H1 (cell line): ENCODE data around the gene SMAD1. TPM values are rescaled to one million over a fixed set of nuclear protein-coding genes. Genes with fewer than 3 reads are reported as not detected.

ENCODE experiments used
- CTCF ChIA-PET: fragments of 300-600 bp; sonication (Branson Sonifier 250); formaldehyde crosslinking; loops from one replicate; lab custom pipeline; 2021; ENCODE audit not compliant: partially characterized antibody; lab: Charles Lee
- POLR2A ChIA-PET: fragments of 300-600 bp; sonication (Branson Sonifier 250); formaldehyde crosslinking; loops from one replicate; lab custom pipeline; 2021; ENCODE audit warnings: inconsistent platforms; ENCODE audit not compliant: partially characterized antibody; lab: Charles Lee
- DNase-seq, 2 experiments: peaks; one replicate each; pipeline versions ENCODE4 v3.0.0 to v3.0.0-alpha.2; 2010 to 2022; ENCODE audit warnings: low spot score in 2 of 2, low read depth in 1 of 2, mixed read lengths in 1 of 2
- FAIRE-seq: peaks from 2 replicates; lab custom pipeline; 2011; peaks lifted over from hg19 to GRCh38; lab: Jason Lieb, UNC
- H2AFZ ChIP-seq: 2 replicates; pipeline ENCODE4 v1.8.1; 2012; ENCODE audit warnings: low read length, inconsistent platforms
- H2AK5ac ChIP-seq: 2 replicates; pipeline ENCODE4 v1.6.1; 2013; ENCODE audit warnings: low read depth, low read length
- H2BK120ac ChIP-seq: replicated peaks from 2 replicates; pipeline ENCODE3; 2013; ENCODE audit warnings: low read depth, low read length, inconsistent platforms
- H2BK12ac ChIP-seq: 2 replicates; pipeline ENCODE4 v1.6.1; 2013; ENCODE audit warnings: low read depth, low read length
- H2BK15ac ChIP-seq: 2 replicates; pipeline ENCODE4 v1.6.1; 2013; ENCODE audit warnings: low read length
- H2BK20ac ChIP-seq: 2 replicates; pipeline ENCODE4 v1.6.1; 2013; ENCODE audit warnings: low read length
- H2BK5ac ChIP-seq: 2 replicates; pipeline ENCODE4 v1.6.1; 2013; ENCODE audit warnings: low read depth, low read length
- H3K14ac ChIP-seq: 2 replicates; pipeline ENCODE4 v1.6.1; 2013; ENCODE audit warnings: inconsistent platforms; ENCODE audit not compliant: insufficient read length
- H3K18ac ChIP-seq: 2 replicates; pipeline ENCODE4 v1.6.1; 2013; ENCODE audit warnings: low read length; ENCODE audit errors: extremely low read depth
- H3K23ac ChIP-seq: 2 replicates; pipeline ENCODE4 v1.6.1; 2013; ENCODE audit warnings: inconsistent platforms; ENCODE audit not compliant: insufficient read length
- H3K23me2 ChIP-seq: 2 replicates; pipeline ENCODE4 v1.6.1; 2013; ENCODE audit warnings: low read depth, low read length
- H3K27ac ChIP-seq: 2 replicates; pipeline ENCODE4 v1.6.1; 2011; ENCODE audit warnings: low read depth, low read length, inconsistent platforms
- H3K27me3 ChIP-seq, 4 experiments: replicated peaks in 1 of 4; 1 replicate in 1 of 4; 2 replicates in 3 of 4; pipeline versions ENCODE4 v1.6.1 to v1.8.1; 2011 to 2013; ENCODE audit warnings: low read length in 3 of 4, mild to moderate bottlenecking in 3 of 4, inconsistent platforms in 2 of 4, mixed read lengths in 2 of 4, moderate library complexity in 1 of 4; ENCODE audit not compliant: control insufficient read depth in 3 of 4, insufficient read depth in 3 of 4; ENCODE audit errors: extremely low read depth in 1 of 4
- H3K36me3 ChIP-seq, 4 experiments: 2 replicates each; pipeline versions ENCODE4 v1.6.1 to v1.8.1; 2011 to 2013; ENCODE audit warnings: mild to moderate bottlenecking in 4 of 4, low read length in 3 of 4, moderate library complexity in 2 of 4, control low read depth in 1 of 4, inconsistent platforms in 1 of 4; ENCODE audit not compliant: insufficient read depth in 4 of 4, control insufficient read depth in 2 of 4
- H3K4ac ChIP-seq: replicated peaks from 2 replicates; pipeline ENCODE3; 2013; ENCODE audit warnings: low read length, low read depth, mixed read lengths, inconsistent platforms; ENCODE audit not compliant: insufficient read length
- H3K4me1 ChIP-seq, 4 experiments: replicated peaks in 1 of 4; 1 replicate in 1 of 4; 2 replicates in 3 of 4; pipeline versions ENCODE4 v1.6.1 to v1.8.1; 2011 to 2013; ENCODE audit warnings: low read length in 3 of 4, inconsistent platforms in 2 of 4, mixed read lengths in 1 of 4; ENCODE audit not compliant: insufficient read depth in 4 of 4, control insufficient read depth in 3 of 4
- H3K4me2 ChIP-seq, 2 experiments: 2 replicates each; pipeline versions ENCODE4 v1.6.1 to v1.8.1; 2011 to 2013; ENCODE audit warnings: low read depth in 2 of 2, low read length in 2 of 2, control low read depth in 1 of 2, inconsistent platforms in 1 of 2, mild to moderate bottlenecking in 1 of 2; ENCODE audit not compliant: insufficient read depth in 1 of 2
- H3K4me3 ChIP-seq, 4 experiments: fragments of 200-600, 300-600 bp in 1 of 4; sonication (generic), shearing (Covaris generic), sonication (Bioruptor Twin) in 1 of 4; 2 replicates each; pipeline versions ENCODE4 v1.5.1 to v1.8.1; 2011 to 2016; ENCODE audit warnings: low read length in 4 of 4, low read depth in 3 of 4, control low read depth in 2 of 4, inconsistent platforms in 2 of 4, mild to moderate bottlenecking in 2 of 4, mixed read lengths in 1 of 4, moderate library complexity in 1 of 4; ENCODE audit not compliant: insufficient read depth in 2 of 4; ENCODE audit errors: extremely low read depth in 1 of 4
- H3K56ac ChIP-seq: replicated peaks from 2 replicates; pipeline ENCODE3; 2013; ENCODE audit warnings: low read depth, mild to moderate bottlenecking, mixed read lengths, low read length, inconsistent platforms; ENCODE audit not compliant: insufficient read length
- H3K79me1 ChIP-seq: 2 replicates; pipeline ENCODE4 v1.6.1; 2013; ENCODE audit warnings: low read depth, low read length, control low read depth
- H3K79me2 ChIP-seq, 2 experiments: 2 replicates each; pipeline versions ENCODE4 v1.6.1 to v1.8.1; 2012 to 2013; ENCODE audit warnings: low read length in 2 of 2, mild to moderate bottlenecking in 2 of 2, inconsistent platforms in 1 of 2; ENCODE audit not compliant: insufficient read depth in 2 of 2, control insufficient read depth in 1 of 2
- H3K9ac ChIP-seq, 4 experiments: replicated peaks in 1 of 4; 1 replicate in 1 of 4; 2 replicates in 3 of 4; pipeline versions ENCODE4 v1.6.1 to v1.8.1; 2011 to 2013; ENCODE audit warnings: low read depth in 3 of 4, low read length in 3 of 4, control low read depth in 2 of 4, mild to moderate bottlenecking in 2 of 4, moderate library complexity in 2 of 4, inconsistent platforms in 1 of 4; ENCODE audit errors: extremely low read depth in 1 of 4
- H3K9me3 ChIP-seq, 2 experiments: 2 replicates each; pipeline versions ENCODE4 v1.6.1 to v1.8.1; 2012 to 2013; ENCODE audit warnings: mild to moderate bottlenecking in 2 of 2, moderate library complexity in 2 of 2, control low read depth in 1 of 2, inconsistent platforms in 1 of 2, low read depth in 1 of 2, low read length in 1 of 2, mixed read lengths in 1 of 2; ENCODE audit not compliant: insufficient read depth in 2 of 2
- H4K20me1 ChIP-seq, 2 experiments: replicated peaks in 1 of 2; 2 replicates each; pipeline versions ENCODE3 to v1.8.1; 2011 to 2013; ENCODE audit warnings: inconsistent platforms in 2 of 2, low read length in 2 of 2, mild to moderate bottlenecking in 1 of 2; ENCODE audit not compliant: insufficient read depth in 2 of 2, control insufficient read depth in 1 of 2
- H4K5ac ChIP-seq: 2 replicates; pipeline ENCODE4 v1.6.1; 2013; ENCODE audit warnings: low read length, low read depth, mixed read lengths, inconsistent platforms; ENCODE audit not compliant: insufficient read length
- H4K8ac ChIP-seq: 2 replicates; pipeline ENCODE4 v1.8.0; 2013; ENCODE audit warnings: mild to moderate bottlenecking, moderate library complexity, low read length, inconsistent platforms; ENCODE audit not compliant: insufficient read depth; ENCODE audit errors: extremely low read depth
- H4K91ac ChIP-seq: replicated peaks from 2 replicates; pipeline ENCODE3; 2013; ENCODE audit warnings: low read length, mixed read lengths, inconsistent platforms; ENCODE audit not compliant: insufficient read length
- NANOG ChIP-seq: IDR thresholded peaks from 2 replicates; pipeline ENCODE4 v1.6.1; 2011; ENCODE audit warnings: low read length, low read depth, mild to moderate bottlenecking, inconsistent platforms; ENCODE audit not compliant: insufficient read depth, poor library complexity, severe bottlenecking
- WGBS, 2 experiments: shearing (Covaris generic) in 1 of 2; methylation state at CpG; one replicate each; pipeline versions ENCODE4 v1.1.6 to v1.1.7; 2013 to 2015; ENCODE audit warnings: low lambda C conversion rate in 2 of 2, mixed read lengths in 2 of 2, inconsistent platforms in 1 of 2, low coverage in 1 of 2, missing lambda C conversion rate in 1 of 2; ENCODE audit not compliant: insufficient replicate concordance in 2 of 2, insufficient coverage in 1 of 2, insufficient read length in 1 of 2; ENCODE audit errors: extremely low coverage in 1 of 2, missing lambda C conversion rate in 1 of 2; 5-methylcytosine and 5-hydroxymethylcytosine counted together
- polyA plus RNA-seq, 7 experiments: library from polyadenylated mRNA; depleted of rRNA in 3 of 7; stranded (reverse) in 5 of 7; unstranded in 2 of 7; fragments of >200 nt in 5 of 7; fragments of 200-250 nt in 2 of 7; gene quantifications; 1 replicate in 5 of 7; 2 replicates in 1 of 7; 4 replicates in 1 of 7; pipeline versions ENCODE4 v1.2.1 to v1.2.3, GENCODE V29; 2011 to 2013; ENCODE audit warnings: missing spikeins in 2 of 7, mixed read lengths in 2 of 7
- total RNA-seq: library from RNA; stranded (reverse); fragmentation: NEBNext Ultra II Directional; extraction: Animal tissue kit (Norgen Biotek cat#: 25700); gene quantifications from 2 replicates; pipeline ENCODE4 v1.2.1, GENCODE V29; 2021

The SMAD1 gene
- total and polyA plus RNA-seq, 2 of the 8 experiments (the other 6 are each of a cell fraction or from before 2014, with no cell fraction given): 22.6 to 25.3 TPM

DNA sequence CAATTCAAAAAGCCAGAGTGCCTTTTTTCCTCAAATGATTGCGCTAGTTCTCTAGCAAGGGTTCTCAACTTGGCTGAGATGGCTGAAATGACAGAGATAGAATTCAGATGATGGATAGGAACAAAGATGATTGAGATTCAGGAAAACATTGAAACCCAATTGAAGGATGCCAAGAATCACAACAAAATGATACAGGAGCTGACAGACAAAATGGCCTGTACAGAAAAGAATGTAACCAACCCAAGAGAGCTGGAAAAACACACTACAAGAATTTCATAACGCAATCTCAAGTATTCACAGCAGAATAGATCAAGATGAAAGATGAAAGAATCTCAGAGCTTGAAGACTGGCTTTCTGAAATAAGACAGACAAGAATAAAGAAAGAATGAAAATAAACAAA is 85.9 kb downstream of the SMAD1 start:
- 87% methylated on average over 2 of the region's 2 CpGs; no CpG with 5 or more reads in 1 of the 2 experiments for WGBS, 2 experiments
- no peak overlapping the region for H3K18ac ChIP-seq
- FAIRE-seq (no peak), DNase-seq (no peak)
- H3K9ac ChIP-seq: no peak overlapping the region
- no peaks in the 10 kb centered on the region; a peak in 1 of 7 replicates for H3K27me3 ChIP-seq
- H3K79me2 ChIP-seq: no peaks in the 10 kb centered on the region
- H3K23ac ChIP-seq: no peak overlapping the region
- ChIA-PET POLR2A (no interaction called here), CTCF (interaction anchor here (0.6 kb wide), 1 partner anchor 10 kb away, joined by 3 read pairs; no protein-coding TSS in a partner anchor)
- H4K8ac ChIP-seq: no peak overlapping the region
- no peak overlapping the region for H3K4ac ChIP-seq
- no peaks in the 10 kb centered on the region for H4K20me1 ChIP-seq
- no peak overlapping the region for H3K4me2 ChIP-seq
- no peaks in the 10 kb centered on the region for H3K36me3 ChIP-seq
- no peak overlapping the region for H2BK12ac ChIP-seq
- no peak overlapping the region for H2BK5ac ChIP-seq
- H3K9me3 ChIP-seq: peaks cover 3 to 5% of the 10 kb centered on the region in 2 experiments; a peak in 1 of 4 replicates
- no peak overlapping the region for H3K4me3 ChIP-seq
- no peak overlapping the region for H3K27ac ChIP-seq
- no peak overlapping the region for H4K5ac ChIP-seq
- no peaks in the 10 kb centered on the region for H3K23me2 ChIP-seq
- H3K4me1 ChIP-seq: 0 out of 7 replicates have a peak, but pooled peaks cover 0 to 3% (median 0%) of the 10 kb centered on the region in 4 experiments
- H2AK5ac ChIP-seq: no peak overlapping the region
- no peak overlapping the region for H3K56ac ChIP-seq
- H2BK120ac ChIP-seq: no peak overlapping the region
- no peak overlapping the region for H2BK20ac ChIP-seq
- H3K14ac ChIP-seq: no peak overlapping the region
- H3K79me1 ChIP-seq: no peaks in the 10 kb centered on the region
- no peak overlapping the region for H2AFZ ChIP-seq
- no peak overlapping the region for H4K91ac ChIP-seq
- H2BK15ac ChIP-seq: no peak overlapping the region
- no peak for TF ChIP-seq NANOG
